SKM-1 (cell line): ENCODE results near the gene SLC27A5.
"Not testable (repeated sequence)": the region's sequence is repeated elsewhere in the genome, so short reads cannot be mapped to it uniquely, and the experiment has no call there.

Source experiments
- DNase-seq: peaks from one replicate; lab custom pipeline; 2025; ENCODE audit not compliant: unreplicated experiment; lab: John Stamatoyannopoulos, UW

Gene SLC27A5

DNA sequence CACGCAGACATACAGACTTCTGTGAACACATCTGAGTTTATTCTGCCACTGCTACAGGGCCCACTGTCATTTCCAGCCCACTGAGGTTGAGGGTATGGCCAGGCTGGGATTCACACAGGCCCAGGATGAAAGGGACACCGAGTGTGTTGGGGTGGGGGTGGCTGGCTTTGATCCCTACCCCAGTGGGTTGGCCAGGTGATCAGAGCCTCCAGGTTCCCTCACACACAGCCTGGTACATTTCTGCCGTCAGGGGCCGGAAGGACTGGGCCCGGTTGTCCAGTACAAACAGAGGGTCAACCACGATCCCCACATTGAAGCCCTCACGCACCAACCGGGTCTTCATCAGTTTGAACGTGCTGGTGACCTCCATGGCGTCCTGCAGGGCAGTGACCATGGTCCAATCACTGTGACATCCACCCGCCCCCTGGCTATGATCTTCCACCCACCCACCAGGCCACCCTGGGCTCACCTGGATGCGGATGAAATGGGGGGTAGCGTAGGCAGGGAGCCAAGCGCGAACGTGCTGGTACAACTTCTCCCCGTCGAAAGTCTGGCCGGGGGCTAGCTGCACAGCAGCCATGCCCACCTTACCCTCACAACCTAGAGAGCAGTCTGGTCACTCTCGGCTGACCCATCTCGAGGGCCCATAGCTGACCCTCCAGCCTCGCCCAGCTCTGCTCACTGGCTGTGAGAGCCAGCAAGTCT is 13.3 kb downstream of the SLC27A5 start:
- no peak for DNase-seq

- no peak for DNase-seq
Observed at GRCh38 chr19:58497634-58498170, 14.1 kb downstream of the SLC27A5 start.

- no peak for DNase-seq
Observed at GRCh38 chr19:58492265-58492664, 19.5 kb downstream of the SLC27A5 start.

DNA sequence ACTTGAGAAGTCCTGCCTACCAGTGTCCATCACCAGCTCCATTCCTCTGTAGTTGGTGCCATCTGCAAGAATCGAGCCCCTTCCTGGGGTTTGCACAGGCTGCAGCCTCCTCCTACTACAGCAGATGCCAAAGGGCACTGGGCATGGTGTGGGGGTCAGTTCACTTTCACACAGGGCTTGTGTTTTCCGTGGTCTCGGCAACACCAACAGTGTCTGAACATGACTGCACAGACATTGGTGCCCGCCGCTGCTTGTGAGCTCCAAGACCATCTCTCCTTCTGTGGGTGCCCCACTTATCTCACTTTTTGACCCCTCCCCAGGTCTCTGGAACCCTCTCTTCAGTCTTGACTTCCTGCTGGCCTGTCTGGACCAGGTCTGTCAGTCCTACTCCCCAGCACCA is 20.4 kb downstream of the SLC27A5 start:
- no peak for DNase-seq

DNA sequence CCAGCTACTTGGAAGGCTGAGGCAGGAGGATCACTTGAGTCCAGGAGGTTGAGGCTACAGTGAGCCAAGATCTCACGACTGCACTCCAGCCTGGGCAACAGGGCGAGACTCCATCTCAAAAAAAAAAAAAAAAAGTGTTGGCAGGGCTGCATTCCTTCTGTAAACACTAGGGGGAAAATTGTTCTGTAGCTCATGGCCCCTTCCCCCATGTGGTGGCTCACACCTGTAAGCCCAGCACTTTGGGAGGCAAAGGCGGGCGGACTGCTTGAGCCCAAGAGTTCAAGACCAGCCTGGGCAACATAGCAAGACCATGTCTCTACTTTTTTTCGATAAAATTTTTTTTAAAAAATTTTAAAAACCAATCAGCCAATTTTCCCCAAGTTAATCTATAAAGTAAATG is 27.4 kb downstream of the SLC27A5 start:
- not testable (repeated sequence) for DNase-seq

GRCh38 chr19:58483776-58484175 is 28.0 kb downstream of the SLC27A5 start:
- DNase-seq, result no peak

GRCh38 chr19:58482372-58482771 is 29.4 kb downstream of the SLC27A5 start:
- DNase-seq, result no peak

- no peak for DNase-seq
Observed at GRCh38 chr19:58480831-58481230, 31.0 kb downstream of the SLC27A5 start.

- DNase-seq, result no peak
Observed at GRCh38 chr19:58480481-58480830, 31.3 kb downstream of the SLC27A5 start.

DNA sequence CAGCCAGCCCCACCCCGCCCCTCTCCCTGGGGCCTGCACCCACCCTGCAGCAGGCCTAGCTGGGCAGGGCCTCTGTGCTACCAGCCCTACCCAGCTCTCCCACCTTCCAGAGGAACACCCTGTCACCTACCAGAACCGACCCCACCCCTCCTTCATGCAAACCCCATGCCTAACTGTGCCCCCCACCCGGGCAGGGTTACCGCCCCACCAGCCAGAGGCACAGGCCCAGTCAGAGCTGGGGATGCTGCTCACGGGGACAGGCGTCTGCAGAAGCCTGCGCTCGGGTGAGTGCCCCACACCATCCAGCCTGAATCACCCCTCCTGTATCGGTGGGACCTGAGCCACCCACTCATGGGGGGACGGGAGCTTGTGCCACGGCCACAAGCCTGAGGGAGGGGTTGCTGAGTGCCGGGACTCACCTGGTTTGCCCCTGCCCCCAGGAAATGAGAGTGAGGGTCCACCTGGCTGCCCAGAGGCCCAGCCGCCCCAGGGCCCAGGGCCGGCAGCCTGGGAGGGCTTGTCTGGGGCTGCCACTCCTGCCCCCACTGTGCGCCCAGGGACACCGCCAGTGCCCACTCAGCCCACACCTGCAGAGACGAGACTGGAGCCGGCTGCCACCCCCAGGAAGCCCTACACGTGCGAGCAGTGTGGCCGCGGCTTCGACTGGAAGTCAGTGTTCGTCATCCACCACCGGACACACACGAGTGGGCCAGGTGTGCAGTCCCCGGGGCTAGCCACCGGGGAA is 31.9 kb downstream of the SLC27A5 start:
- no peak for DNase-seq

- no peak for DNase-seq
Observed at GRCh38 chr19:58479303-58479702, 32.5 kb downstream of the SLC27A5 start.

DNA sequence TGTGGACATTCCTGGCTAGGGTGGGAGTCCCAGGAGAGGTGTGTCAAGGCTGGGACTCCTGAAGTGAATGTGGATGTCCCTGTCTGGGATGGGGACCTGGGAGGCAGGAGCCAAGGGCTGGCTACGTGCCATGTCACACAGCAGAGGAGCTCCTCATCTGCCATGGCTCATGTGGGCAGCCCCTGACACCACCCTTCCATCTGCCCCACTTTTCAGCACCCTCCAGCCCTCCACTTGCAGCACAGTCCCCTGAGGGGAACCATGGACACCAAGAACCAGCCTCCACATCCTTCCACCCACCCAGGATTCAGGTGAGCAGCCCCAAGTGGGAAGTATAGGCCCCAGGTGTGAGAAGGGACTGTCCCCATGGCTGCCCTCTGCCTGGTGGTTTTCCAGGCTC is 33.9 kb downstream of the SLC27A5 start:
- DNase-seq, result no peak

- no peak for DNase-seq
Observed at GRCh38 chr19:58477130-58477529, 34.7 kb downstream of the SLC27A5 start.

- no peak for DNase-seq
Observed at GRCh38 chr19:58476498-58477015, 35.2 kb downstream of the SLC27A5 start.

GRCh38 chr19:58475714-58476497 is 35.9 kb downstream of the SLC27A5 start, which contains the start of gene ZNF446:
TSS of gene ZNF446 (plus strand) at chr19:58476352. CDS start at chr19:58477219, 867 bp downstream.
- peak; percentile 25 for DNase-seq

DNA sequence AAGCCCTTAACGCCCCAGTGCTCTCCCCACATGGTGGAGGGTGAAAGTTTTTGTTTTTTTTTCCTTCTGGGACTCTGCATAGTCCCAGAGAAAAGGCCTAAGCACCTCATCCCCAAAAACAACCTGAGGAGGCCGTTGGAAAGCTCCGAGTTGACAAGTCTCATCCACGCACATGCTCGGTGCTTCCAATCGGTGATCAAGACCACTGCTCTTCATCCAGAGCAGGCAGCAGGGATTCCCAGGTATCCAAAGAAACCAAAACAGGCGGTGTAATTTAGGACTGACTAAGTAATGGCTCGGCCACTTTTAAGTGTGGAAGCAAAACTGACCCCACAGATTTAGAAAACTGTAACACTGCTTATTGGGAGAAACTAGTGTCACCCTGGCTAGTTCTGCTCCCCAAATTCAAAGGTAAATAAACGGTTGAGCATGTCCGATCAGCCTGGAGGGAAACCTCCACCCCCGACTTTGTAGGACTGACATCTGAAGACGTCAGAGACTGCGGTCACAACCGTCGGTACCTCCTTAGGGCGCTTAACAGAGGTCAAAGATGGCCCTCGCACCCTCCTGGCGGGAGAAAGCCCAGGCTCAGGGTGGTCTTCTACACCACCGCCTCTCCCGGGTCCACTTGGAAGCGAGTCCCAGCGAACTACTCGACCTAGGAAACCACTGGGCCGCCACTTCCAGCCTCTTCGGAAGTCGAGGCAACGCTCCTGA is 36.6 kb downstream of the SLC27A5 start:
- DNase-seq, result no peak

- no peak for DNase-seq
Observed at GRCh38 chr19:58474291-58474996, 37.3 kb downstream of the SLC27A5 start.

DNA sequence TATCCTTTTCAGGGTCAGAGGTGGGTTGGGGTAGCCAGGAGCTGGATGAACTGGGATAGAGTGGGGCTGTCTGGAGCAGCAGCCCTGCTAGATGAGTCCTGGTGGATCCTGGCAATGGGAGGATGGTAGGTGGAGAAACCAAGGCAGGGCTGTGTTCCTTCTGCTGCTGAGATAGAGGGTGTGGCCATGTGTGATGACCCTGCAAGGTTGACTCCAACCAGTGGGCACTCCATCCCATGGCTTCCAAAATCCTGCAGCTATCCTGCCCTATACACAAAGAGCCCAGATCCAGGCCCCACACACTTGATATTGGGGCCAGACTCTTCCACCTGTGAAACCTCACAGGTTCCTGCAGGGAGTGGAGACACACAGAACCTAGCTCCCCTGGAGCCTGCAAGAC is 38.0 kb downstream of the SLC27A5 start:
- DNase-seq, result no peak

DNA sequence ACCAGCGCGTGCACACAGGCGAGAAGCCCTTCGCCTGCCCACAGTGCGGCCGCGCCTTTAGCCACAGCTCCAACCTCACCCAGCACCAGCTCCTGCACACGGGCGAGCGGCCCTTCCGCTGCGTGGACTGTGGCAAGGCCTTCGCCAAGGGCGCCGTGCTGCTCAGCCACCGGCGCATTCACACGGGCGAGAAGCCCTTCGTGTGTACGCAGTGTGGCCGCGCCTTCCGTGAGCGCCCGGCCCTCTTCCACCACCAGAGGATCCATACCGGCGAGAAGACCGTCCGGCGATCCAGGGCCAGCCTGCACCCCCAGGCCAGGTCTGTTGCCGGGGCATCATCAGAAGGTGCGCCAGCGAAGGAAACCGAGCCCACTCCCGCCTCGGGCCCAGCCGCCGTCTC is 40.1 kb downstream of the SLC27A5 start:
- DNase-seq, result no peak
